SHP77 treated with DMSO at 0.1 percent for 48 hours (cell line): ENCODE data around the gene TPX2.

Experiments used
- DNase-seq: peaks from one replicate; lab custom pipeline; 2025; lab: John Stamatoyannopoulos, UW

Gene TPX2

DNA sequence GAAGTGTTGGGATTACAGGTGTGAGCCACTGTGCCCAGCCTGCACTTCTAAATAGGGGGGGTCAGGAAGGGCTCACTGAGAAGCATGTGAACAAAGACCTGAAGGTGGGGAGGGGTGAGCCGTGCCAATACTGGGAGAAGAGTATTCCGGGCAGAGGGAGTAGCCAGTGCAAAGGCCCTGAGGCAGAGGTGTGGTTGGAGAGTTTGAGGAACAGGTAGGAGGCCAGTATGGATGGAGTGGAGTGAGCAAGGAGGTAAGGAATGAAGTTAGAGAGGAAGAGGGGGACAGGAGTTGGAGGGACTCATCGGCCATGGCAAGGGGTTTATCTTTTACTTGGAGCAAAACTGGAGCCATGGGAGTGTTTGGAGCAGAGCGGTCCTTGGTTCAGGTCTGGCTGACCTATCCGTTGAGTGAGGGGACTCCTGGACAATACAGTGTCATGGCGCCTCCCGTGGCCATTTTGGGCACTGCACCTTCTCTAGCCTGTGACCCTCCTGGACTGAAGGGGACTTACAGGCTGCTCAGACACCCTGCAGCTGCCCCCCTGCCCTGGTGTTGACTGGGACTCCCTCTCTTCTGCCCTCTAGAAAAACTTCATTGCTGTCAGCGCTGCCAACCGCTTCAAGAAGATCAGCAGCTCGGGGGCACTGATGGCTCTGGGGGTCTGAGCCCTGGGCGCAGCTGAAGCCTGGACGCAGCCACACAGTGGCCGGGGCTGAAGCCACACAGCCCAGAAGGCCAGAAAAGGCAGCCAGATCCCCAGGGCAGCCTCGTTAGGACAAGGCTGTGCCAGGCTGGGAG, 94.2 kb downstream of the TPX2 start:
- peak; percentile 6 for DNase-seq

DNA sequence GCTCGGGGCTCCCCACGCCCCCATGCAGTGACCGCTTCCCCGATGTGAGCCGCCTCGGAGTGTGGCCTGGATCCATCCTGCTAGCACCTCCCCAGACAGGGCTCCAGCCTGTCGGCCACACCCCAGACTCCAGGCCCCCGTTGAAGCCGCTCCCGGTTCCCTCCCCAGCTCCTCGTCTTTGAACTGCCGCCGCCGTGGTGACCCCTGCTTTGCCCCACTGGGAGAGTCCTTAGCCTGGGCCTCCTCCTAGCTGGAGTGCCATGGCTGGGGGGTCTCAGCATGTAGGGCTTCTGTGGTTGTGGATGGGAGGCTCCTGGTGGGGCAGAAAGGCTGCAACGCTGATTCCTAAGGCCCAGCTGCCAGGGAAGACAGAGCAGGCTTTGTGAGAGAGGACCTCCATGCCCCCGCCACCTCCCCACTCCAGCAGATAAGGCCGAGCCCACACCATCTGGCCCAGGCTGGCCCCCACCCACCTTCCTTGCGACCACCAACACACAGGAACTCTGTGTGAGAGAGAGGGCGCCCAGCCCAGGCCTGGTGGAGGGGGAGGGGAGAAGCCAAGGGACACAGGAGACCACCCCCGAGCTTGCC, 94.9 kb downstream of the TPX2 start:
- DNase-seq, result no peak

DNA sequence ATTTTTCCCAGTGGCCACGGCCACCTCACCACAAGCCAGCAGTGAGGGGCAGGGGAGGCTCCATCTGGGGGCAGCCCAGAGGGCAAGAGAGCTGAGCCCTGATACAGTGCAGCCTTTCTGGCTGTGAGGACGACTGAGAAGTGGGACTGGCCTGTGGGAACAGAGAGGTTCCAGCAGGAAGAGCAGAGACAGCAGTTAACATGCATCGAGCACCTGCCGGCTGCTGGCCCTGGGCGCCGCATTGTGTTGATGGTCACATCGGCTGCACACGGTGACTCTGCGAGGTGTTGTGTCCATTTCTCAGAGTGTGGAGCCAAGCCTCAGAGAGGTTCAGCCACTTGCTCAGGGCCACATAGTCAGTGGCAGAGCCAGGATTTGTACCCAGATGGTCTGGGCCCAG, 96.5 kb downstream of the TPX2 start:
- DNase-seq, result peak; percentile 52

DNA sequence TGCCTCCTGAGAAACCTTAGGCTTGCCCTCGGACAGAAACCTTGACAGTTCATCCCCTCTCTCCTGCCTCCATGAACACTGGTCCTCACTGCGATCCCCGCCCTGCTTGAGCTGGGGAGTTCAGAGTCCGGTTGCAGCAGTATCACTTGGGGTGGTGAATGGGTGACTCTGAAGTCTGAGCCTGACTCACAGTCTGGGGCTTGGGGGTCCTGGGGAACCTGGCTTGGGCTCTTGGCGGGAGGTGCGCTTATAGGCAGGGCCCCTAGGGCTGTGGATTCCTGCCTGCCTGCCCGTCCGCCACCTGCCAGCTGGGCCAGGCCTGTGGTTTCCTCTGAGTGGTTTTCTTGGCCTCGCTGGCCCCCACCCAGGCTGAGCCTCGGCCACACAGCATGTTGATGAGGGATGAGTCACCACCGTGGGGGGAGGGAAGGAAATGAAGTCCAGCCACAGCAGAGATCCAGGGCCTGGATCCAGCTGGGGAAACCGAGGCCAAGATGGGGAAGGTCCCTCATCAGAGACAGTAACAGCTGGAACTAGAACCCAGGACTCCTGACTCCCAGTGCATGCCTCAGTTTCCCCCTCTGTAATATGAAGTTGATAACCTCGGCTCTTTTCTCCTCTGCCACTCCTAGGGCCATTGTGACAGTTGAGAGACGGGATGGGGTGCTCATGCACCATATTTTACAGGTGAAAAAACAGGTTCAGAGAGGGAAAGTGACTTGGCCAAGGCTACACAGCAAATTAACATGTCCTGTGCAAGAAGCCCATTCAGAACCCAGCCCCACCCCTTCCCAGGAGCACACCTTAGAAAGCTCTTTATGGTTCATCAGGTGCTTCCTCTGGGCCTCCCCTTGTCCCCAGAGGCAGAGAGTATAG, 97.1 kb downstream of the TPX2 start:
- peak; percentile 41 for DNase-seq

DNA sequence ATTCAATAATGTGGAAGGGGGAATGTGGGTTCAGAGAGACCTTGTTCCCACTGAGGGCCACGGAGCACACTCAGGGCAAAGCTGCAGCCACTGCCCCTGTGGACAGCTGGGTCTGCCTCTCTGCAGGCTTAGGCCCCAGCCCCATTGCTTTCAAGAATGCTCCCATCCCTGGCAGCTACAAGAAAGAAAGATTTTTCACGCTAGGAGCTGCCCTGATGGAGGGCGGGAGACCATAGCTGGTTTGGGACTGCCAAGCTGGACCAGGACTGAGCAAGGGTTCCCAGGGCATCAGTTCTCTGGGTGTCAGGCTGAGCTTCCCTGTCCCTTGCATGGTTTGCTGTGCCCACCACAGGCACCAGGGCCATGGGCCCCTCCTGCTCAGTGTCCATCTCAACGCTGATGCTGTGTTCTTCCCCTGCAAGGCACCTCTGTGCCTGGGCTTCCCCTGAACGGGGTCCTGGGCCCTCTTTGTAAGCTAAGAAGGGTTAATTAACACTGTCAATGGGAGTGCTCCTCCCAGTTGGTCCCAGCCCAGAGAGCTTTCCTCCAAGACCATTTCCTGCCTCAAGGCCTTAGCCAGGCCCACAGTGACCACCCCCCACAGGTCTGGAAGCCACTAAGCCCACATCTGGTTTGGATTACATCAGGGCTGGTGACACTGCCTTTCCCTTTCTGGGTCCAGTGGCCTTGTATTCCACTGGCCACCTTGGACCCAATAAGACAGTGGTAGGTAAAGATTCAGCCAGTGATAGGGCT, 97.9 kb downstream of the TPX2 start:
- no peak for DNase-seq

DNA sequence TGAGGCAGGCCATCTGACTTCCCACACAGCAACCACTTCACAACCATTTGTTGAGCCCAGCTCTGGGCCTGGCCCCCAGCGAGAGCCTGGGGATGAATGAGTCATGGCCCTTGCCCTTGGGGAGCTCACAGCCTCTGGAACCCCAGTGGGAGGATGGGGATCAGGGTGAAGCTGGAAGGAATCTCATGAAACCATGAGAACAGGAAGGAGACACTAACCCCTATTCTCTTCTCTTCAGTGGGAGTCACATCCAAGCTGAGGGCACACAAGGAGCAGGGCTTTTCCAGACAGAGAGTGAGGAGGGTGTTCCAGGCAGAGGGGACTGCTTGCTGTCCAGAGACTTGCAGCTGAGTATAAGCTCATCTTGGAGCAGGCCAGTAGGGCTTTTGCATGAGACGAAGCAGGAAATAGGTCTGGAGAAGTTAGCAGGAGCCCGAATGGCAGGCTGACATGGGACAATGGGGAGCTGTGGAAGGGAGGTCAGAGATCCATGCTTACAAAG, 98.9 kb downstream of the TPX2 start:
- no peak for DNase-seq

DNA sequence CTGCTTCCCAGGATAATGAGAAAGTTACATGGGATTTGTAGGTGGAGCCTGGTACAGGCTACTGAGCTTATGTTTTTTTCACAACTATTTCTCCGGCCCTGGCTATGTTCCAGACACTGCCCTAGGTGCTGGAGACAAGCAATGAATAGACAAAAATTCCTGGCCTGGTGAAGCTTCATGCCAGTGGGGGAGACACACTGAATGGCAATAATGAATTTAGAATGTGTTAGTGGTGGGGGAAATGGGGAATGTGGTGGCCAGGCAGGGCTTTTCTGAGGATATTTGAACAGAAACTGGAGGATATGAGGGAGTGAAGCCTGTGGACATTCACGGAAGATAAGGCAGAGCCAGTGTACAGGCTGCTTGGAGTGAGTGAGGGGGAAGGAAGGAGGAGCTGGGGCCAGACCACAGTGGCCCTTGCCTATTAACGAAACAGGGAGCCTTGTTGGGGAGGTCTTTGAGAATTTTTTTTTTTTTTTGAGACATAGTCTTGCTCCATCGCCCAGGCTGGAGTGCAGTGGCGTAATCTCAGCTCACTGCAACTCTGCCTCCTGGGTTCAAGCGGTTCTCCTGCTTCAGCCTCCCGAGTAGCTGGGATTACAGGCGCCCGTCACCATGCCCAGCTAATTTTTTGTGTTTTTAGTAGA, 99.7 kb downstream of the TPX2 start:
- no peak for DNase-seq

DNA sequence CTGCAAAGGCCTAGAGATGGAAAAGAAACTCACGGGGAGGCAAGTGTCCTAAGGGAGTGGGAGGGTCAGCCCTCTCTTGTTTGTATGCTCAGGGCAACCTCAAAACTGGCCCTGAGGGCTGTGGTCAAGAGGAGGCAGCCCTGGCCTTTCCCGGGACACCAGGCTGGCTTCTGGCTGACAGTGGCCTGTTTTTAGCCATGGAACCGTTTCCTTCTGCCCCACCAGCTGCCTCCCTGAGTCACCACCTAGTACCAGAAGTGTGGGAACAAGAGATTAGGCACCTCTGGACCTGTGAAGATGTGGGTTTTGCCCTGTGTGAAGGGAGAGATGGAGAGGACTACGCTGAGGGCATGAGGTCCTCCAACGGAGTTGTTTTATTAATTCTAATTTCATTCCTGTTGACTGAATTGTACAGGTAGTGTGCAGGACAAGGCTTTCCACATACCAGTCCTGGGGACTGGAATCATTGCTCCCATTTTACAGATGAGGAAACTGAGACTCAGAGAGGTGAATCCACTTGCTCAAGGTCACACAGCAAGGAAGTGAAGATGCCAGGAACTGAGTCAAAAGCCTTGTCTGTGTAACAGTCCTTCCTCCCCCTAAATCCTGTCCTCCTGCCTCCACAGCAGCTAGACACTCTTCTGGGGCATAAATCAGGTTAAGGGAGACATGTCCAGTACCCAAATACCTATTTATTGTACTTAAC, 100.8 kb downstream of the TPX2 start:
- no peak for DNase-seq

DNA sequence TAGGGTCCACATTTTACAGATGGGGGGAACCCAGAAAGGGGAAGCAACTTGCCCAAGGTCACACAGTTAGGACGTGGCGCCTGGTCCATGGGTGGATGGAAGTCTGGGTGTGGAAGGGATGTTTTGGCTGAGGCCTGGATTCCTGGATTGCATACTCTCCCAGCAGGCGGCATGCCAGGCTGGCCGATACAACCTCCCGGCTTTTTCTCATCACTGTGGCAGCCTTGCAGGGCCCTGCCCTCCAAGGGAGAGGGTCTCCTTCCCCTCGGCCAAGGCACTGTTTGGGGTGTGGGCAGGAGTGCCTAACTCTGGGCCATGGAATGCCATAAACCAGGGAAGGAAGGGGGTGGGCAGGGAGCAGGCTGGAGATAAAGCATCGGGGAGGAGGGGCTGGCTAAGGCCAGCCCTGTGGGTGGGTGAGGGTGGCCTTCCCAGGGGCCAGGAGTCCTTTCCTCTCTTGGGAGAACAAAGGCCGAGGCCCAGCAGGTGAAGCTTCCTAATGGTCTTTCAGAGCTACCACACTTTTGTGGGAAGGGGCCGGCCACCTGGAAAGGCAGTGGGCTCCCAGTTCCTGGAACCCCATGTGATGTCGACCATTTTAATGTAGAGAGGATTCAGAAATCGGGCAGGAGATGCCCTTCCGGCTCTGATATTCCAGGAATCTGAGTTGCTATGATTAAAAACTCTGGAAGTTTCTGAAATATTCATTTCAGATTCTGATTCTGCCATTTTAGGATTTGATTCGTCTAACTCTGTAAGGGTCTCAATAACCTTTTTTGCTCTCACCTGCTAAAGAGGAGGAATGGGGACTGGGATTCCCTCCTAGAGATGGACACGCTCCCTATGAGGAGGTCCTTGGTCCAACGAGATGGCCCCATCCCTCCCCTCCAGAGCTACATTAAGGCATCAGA, 102.1 kb downstream of the TPX2 start:
- DNase-seq, result no peak

DNA sequence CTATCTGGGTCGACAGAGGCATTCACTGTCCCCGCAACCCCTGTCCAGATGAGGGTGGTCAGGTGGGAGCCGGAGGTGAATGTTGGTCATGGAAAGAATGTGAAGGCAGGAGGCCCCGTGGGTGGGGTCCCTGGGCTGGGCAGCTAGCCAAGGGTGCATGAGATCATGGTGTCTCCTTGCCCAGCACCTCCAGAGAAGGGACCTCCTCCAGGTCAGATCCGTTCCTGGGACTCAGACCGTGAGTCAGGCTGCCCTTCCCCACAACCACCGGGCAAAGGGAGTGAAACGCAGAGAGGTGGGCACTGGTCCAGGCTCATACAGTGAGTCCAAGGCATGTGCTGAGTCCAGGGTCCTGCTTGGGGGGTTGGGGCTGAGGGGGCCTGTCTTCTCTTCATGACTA, 102.8 kb downstream of the TPX2 start:
- no peak for DNase-seq

DNA sequence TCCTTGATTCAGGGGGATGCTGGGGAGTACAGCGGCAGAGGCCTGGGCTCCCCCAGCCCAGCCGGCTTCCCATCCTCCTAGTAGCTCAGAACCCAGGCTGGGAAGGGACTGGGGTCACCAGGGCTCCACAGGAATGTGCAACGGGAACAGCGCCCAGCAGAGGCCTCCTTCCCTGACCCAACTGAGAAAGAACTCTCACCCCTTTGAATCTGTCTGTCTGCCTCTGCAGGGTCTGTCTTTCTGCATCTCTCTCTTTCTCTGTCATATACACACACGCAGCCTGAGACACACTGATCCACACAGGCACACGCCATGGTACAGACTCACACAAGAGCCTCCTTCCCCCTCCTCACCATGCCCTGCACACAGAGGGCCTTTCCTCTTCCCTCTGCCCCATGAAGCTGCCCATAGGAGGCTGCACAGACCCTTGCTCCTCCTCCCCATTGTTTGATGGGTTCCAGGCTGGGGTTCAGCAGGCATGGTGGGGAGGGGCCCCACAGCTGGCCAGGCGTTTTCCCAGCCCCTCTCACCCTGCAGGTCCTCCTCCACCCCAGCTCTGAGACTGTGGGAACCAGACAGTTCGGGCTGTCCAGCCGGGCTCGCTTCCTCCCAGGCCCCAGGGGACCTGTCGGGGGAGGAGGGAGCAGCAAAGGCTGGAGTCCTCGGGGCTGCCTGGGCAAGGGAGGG, 103.5 kb downstream of the TPX2 start:
- DNase-seq, result no peak

DNA sequence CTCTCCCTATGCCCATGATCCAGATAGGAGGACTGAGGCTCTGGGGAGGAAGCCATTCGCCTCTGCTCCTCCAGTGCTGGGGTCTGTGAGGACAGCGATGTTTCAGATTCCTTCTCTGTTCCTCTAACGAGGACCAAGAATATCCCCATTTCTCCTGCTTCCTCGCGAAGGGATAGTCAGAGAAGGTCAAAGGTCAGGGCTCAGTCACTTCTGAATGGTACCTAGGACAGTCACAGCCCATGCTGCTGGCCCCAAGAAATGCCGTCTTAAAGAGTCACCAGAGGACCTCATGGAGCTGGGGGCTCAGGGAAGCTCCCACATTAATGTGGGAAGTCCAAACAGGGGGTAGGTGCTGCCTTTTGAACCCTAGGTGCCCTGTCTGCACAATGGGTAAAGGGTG, 104.2 kb downstream of the TPX2 start:
- DNase-seq, result no peak

DNA sequence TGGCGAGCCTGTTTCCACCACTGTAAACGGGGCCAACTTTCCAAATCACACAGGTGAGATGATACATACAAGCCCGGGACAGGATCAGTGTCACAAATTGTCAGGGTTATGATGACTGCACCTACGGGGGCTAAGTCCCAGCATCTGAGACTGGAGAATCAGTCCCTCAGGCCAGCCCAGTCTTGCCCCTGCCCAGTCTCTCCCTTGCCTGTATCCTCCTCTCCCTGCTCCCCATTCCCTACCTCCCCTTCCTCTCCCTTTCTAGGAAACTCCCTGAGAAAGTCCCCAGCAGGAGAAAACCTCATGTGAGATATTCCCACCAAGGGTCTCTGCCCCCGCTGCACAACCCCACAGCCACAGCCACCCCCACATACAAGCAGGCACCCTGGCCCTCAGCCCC, 104.8 kb downstream of the TPX2 start:
- no peak for DNase-seq

DNA sequence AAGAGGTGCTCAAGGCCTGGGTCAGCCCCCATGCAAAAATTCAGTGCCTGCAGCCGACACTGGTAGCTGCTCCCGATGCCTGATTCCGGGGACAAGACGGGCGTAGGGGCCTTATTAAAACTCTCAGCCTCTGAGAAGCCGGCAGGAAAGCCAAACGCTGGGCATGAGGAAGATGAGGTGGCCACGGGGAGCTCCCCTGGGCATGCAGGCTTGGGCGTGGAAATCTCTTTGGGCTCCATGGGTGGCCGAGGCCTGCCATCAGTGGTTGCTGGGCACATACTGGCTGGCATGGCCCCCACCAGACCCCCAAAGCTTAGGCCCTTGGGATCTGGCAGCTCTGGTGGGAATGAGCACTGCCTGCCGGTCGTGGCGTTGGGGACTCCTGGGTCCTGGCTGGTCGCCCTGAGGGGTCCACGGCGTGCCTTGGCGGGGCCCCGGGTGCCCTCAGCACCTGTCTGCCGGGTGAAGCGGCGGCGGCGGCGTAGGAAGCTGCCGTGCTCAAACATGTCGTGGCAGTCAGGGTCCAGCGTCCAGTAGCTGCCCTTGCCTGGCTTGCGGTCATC, 105.7 kb downstream of the TPX2 start:
- no peak for DNase-seq

DNA sequence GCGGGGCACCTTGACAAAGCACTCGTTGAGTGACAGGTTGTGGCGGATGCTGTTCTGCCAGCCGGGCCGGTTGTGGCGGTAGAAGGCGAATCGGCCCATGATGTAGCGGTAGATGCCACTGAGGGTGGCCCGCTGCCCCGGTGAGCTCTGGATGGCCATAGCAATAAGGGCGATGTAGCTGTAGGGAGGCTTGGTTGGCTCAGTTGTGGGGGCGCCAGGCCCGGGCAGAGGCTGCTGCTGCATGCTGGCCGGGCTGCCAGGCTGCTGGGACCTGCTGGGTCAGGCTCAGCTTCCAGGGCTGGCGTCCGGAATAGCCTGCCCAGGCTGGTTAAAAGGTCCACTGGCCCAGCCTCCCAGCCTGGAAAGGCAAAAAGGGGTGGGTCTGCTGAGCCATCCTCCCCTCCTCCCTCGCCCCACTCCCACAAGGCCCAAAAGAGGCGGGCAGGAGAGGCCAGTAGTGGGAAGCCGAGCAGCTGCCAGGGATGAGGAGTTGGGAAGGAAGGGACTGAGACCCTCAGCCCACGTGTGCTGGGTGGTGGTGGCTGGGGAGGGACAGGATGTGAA, 106.3 kb downstream of the TPX2 start, which contains the start of gene FOXS1:
Gene FOXS1, minus strand, starts transcription at position 305 of the 564 bp plus-strand sequence. Its CDS starts 62 bp downstream, at position 243.
- DNase-seq, result no peak

DNA sequence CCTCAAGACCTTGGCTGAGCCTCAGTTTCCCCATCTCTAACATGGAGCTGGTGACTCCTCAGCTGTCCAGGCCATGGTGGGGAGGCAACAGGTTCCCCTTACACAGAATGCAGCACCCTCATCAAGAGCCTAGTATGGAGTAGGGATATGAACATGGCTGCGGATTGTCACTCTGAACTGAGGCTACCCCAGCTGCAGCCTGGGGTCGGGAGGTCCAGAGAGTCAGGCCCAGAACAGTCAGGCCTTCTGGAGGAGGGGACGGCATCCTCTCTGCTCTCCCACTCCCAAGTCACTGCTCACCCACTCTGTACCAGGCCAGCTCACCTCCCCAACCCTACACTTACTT, 107.7 kb downstream of the TPX2 start:
- DNase-seq, result no peak

DNA sequence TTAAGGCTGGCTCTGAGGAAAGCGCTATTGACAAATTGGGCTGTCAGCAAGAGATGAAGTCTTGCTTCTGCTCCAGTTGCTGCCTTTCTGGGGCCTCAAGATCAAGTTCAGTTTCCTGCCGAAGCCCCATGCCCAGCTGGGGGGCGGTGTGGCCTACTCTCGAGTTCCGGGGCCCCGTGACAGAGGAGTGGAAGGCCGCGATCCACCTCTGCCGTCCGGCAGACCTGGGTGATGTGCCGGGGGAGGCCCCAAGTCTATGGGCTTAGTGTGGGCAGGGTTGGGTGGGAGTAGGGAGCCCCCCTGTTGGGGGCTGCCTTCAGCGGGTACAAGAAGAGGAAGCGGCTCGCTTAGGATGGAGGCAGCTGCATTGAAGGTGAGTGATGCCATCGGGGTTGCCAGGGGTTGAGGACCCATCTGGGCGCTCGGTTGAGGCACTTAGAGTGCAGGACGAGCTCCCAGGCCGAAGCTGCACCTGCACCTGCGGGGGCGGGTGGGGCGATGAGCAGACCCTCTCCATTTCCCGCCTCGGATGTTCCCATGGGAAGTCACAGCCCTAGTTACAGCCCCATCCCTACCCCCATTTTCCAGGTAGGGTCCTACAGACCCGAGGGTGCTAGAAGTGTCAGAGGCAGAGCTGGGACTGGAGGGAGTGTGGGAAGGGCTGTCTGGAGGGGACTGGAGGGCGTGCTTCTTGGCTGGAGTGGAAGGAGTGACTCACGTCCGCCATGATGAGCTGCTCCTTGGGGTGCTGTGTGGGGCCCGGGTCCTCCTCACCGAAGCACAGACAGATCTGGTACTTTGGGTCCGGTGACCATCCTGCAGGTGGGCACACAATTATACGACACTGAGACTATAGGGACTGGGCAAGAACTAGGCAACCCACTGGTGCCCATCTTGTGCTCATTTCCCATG, 109.3 kb downstream of the TPX2 start:
- no peak for DNase-seq
